ENCODE data around the gene LRIT3. TPM values are rescaled to one million over a fixed set of nuclear protein-coding genes. Genes with fewer than 3 reads are reported as not detected.

LRIT3 gene
- total and polyA plus RNA-seq, 2 of the 13 experiments (the other 11 are each of a cell fraction or from before 2014, with no cell fraction given), result 0.03 TPM; not detected in 1

DNA sequence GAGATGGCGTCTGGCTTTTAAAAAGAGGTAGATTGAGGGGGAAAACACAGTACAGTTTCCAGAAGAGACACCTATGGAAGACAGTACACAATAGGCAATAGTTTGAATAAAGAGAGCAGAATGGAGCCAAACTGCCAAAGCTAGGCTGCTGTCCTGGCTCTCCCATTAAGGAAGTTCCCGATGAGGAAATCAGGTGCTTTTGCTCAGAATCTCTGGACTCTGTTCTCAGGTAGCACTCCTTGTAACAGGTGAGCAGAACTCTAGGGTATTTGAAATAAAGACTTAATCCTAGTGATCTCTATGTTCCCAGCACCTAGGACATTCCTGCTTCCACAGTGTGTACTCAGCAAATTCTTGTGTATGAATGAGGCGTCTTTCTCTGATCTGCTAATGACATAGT lies 66.4 kb downstream of the LRIT3 start:
- ChIA-PET CTCF (ENCODE audit: low intra/inter-chr PET ratio, low total read pairs) (no interaction called here), POLR2A (no interaction called here)
- no peak for TF ChIP-seq DMAP1 (CRISPR knock-in tag; IDR thresholded peaks at IDR 0.05)
- Histone ChIP-seq H3K4me3 (replicated peaks in 1 of 3; ENCODE audit: insufficient read depth in 1 of 3, low read depth in 2 of 3, low read length in 3 of 3) (no peak overlapping the region), H2AFZ (ENCODE audit: low read length) (no peak overlapping the region), H3K4me2 (ENCODE audit: low read depth, low read length) (no peak overlapping the region), H3K27ac (ENCODE audit: extremely low read length, insufficient read depth, low read length) (no peak overlapping the region), H3K27me3 (ENCODE audit: control insufficient read depth in 1 of 2, insufficient read depth in 2 of 2, low read length in 2 of 2) (peaks cover 0 to 40% of the 10 kb centered on the region in 2 experiments; a peak in 2 of 5 replicates), H3K9ac (ENCODE audit: insufficient read depth, low read depth, low read length) (no peak overlapping the region), H3K79me2 (ENCODE audit: insufficient read depth, low read length) (no peaks in the 10 kb centered on the region), H3K9me3 (ENCODE audit: low read length) (no peaks in the 10 kb centered on the region), H4K20me1 (ENCODE audit: insufficient read depth, low read length) (no peaks in the 10 kb centered on the region), H3K4me1 (ENCODE audit: insufficient read depth, low read length) (no peaks in the 10 kb centered on the region), H3K36me3 (replicated peaks in 1 of 2; ENCODE audit: control insufficient read depth in 1 of 2, insufficient read depth in 2 of 2, low read length in 2 of 2) (no peaks in the 10 kb centered on the region)
- in situ Hi-C loops (cut with HindIII; ENCODE audit: extremely low pct_ligation_motif_present, low pct_unique_long_range_greater_than_20kb), result no loop called here
- FAIRE-seq (no peak), ATAC-seq (no peak), DNase-seq (ENCODE audit: low spot score) (no peak)
- BruUV-seq (replicated peaks), result no TSS peak
- intact Hi-C loops (cut with micrococcal nuclease; ENCODE audit: unreplicated experiment), result no loop called here
- 0% methylated on average over 3 of the region's 3 CpGs for WGBS (ENCODE audit: low lambda C conversion rate)

DNA sequence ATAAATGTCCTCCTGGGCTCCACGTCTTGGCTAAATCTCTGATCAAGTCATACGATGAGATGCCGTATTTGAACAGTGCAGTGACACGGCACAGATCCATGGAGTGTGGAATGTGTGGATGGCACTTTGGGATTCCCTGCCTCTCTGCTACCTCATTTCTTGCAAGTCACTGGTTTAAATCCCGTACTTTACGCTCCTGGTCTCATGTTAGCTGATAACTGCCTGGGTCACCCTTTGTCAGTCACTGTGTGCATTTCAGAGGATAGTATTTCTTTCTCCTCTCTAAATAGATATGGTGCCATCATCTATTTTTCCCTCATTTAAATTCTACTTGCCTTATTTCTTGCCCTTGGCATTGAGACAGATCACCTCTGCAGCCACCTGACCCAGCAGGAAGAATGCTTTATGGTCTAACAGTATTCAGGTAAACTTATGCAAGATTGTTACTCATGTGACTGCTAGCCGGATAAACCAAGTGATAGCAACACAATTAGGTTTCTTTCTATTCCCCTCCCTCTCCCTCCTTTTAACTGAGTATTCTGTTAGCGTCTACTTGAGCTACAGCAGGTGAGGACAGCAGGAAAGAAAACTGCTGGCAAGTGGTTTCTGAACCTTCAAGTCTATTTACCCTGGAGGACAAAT lies 67.6 kb downstream of the LRIT3 start:
- no TSS peak for BruUV-seq (replicated peaks)
- Histone ChIP-seq H4K20me1 (ENCODE audit: insufficient read depth, low read length) (no peaks in the 10 kb centered on the region), H3K9ac (ENCODE audit: insufficient read depth, low read depth, low read length) (no peak overlapping the region), H2AFZ (ENCODE audit: low read length) (no peak overlapping the region), H3K79me2 (ENCODE audit: insufficient read depth, low read length) (no peaks in the 10 kb centered on the region), H3K27me3 (ENCODE audit: control insufficient read depth in 1 of 2, insufficient read depth in 2 of 2, low read length in 2 of 2) (peaks cover 0 to 40% of the 10 kb centered on the region in 2 experiments; a peak in 2 of 5 replicates), H3K4me2 (ENCODE audit: low read depth, low read length) (no peak overlapping the region), H3K27ac (ENCODE audit: extremely low read length, insufficient read depth, low read length) (no peak overlapping the region), H3K4me3 (replicated peaks in 1 of 3; ENCODE audit: insufficient read depth in 1 of 3, low read depth in 2 of 3, low read length in 3 of 3) (no peak overlapping the region), H3K9me3 (ENCODE audit: low read length) (no peaks in the 10 kb centered on the region), H3K4me1 (ENCODE audit: insufficient read depth, low read length) (no peaks in the 10 kb centered on the region), H3K36me3 (replicated peaks in 1 of 2; ENCODE audit: control insufficient read depth in 1 of 2, insufficient read depth in 2 of 2, low read length in 2 of 2) (no peaks in the 10 kb centered on the region)
- ChIA-PET POLR2A (no interaction called here), CTCF (ENCODE audit: low intra/inter-chr PET ratio, low total read pairs) (no interaction called here)
- TF ChIP-seq, protein P1, sequence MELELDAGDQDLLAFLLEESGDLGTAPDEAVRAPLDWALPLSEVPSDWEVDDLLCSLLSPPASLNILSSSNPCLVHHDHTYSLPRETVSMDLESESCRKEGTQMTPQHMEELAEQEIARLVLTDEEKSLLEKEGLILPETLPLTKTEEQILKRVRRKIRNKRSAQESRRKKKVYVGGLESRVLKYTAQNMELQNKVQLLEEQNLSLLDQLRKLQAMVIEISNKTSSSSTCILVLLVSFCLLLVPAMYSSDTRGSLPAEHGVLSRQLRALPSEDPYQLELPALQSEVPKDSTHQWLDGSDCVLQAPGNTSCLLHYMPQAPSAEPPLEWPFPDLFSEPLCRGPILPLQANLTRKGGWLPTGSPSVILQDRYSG (CRISPR knock-in tag; IDR thresholded peaks at IDR 0.05), result no peak
- TF ChIP-seq, protein P2, sequence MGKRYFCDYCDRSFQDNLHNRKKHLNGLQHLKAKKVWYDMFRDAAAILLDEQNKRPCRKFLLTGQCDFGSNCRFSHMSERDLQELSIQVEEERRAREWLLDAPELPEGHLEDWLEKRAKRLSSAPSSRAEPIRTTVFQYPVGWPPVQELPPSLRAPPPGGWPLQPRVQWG (CRISPR knock-in tag; IDR thresholded peaks at IDR 0.05; ENCODE audit: borderline replicate concordance, low read depth), result no peak
- TF ChIP-seq SKI (IDR thresholded peaks at IDR 0.05; ENCODE audit: partially characterized antibody) (no peak), THYN1 (CRISPR knock-in tag; IDR thresholded peaks at IDR 0.05; ENCODE audit: borderline replicate concordance, low read depth) (no peak), ETV6 (CRISPR knock-in tag; conservative IDR thresholded peaks at IDR 0.05) (no peak), SP140L (CRISPR knock-in tag; IDR thresholded peaks at IDR 0.05; ENCODE audit: borderline replicate concordance) (no peak)
- TF ChIP-seq, protein P3, sequence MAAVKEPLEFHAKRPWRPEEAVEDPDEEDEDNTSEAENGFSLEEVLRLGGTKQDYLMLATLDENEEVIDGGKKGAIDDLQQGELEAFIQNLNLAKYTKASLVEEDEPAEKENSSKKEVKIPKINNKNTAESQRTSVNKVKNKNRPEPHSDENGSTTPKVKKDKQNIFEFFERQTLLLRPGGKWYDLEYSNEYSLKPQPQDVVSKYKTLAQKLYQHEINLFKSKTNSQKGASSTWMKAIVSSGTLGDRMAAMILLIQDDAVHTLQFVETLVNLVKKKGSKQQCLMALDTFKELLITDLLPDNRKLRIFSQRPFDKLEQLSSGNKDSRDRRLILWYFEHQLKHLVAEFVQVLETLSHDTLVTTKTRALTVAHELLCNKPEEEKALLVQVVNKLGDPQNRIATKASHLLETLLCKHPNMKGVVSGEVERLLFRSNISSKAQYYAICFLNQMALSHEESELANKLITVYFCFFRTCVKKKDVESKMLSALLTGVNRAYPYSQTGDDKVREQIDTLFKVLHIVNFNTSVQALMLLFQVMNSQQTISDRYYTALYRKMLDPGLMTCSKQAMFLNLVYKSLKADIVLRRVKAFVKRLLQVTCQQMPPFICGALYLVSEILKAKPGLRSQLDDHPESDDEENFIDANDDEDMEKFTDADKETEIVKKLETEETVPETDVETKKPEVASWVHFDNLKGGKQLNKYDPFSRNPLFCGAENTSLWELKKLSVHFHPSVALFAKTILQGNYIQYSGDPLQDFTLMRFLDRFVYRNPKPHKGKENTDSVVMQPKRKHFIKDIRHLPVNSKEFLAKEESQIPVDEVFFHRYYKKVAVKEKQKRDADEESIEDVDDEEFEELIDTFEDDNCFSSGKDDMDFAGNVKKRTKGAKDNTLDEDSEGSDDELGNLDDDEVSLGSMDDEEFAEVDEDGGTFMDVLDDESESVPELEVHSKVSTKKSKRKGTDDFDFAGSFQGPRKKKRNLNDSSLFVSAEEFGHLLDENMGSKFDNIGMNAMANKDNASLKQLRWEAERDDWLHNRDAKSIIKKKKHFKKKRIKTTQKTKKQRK (IDR thresholded peaks at IDR 0.05; ENCODE audit: low read length), result no peak
- TF ChIP-seq, protein P4, sequence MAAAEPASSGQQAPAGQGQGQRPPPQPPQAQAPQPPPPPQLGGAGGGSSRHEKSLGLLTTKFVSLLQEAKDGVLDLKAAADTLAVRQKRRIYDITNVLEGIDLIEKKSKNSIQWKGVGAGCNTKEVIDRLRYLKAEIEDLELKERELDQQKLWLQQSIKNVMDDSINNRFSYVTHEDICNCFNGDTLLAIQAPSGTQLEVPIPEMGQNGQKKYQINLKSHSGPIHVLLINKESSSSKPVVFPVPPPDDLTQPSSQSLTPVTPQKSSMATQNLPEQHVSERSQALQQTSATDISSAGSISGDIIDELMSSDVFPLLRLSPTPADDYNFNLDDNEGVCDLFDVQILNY (CRISPR knock-in tag; conservative IDR thresholded peaks at IDR 0.05), result no peak
- FAIRE-seq (no peak), DNase-seq (ENCODE audit: low spot score) (no peak), ATAC-seq (no peak)
- intact Hi-C loops (cut with micrococcal nuclease; ENCODE audit: unreplicated experiment) (no loop called here), in situ Hi-C loops (cut with HindIII; ENCODE audit: extremely low pct_ligation_motif_present, low pct_unique_long_range_greater_than_20kb) (no loop called here)
- 25% methylated on average over 8 of the region's 8 CpGs for WGBS (ENCODE audit: low lambda C conversion rate)

Measured in HepG2 (cell line).